WTC11 (cell line): Measurements from ENCODE around the gene LAPTM4A. TPM values are rescaled to one million over a fixed set of nuclear protein-coding genes. Genes with fewer than 3 reads are reported as not detected.

Experiments
- ATAC-seq: fragments of 200-7000 bp; cut with Tn5 transposase; 2 replicates; pipeline ENCODE4 v1.10.0; 2021; ENCODE audit warnings: mild to moderate bottlenecking, moderate library complexity
- CTCF ChIA-PET: fragments of 300-600 bp; sonication (Branson Sonifier 250); formaldehyde crosslinking; loops from one replicate; lab custom pipeline; 2021; ENCODE audit warnings: antibody characterized with exemption; lab: Charles Lee
- POLR2A ChIA-PET: fragments of 350-600 bp; sonication (Branson Sonifier 250); formaldehyde crosslinking; loops from one replicate; lab custom pipeline; 2021; ENCODE audit warnings: antibody characterized with exemption; lab: Charles Lee
- DNase-seq: peaks from one replicate; pipeline ENCODE4 v3.0.0; 2021; ENCODE audit warnings: low spot score
- H3K27ac Mint-ChIP-seq: 2 replicates; pipeline ENCODE4 v1.8.0; 2021; ENCODE audit warnings: mixed read lengths
- H3K27me3 Mint-ChIP-seq: 2 replicates; pipeline ENCODE4 v1.8.0; 2021; ENCODE audit warnings: low read depth, mild to moderate bottlenecking, moderate library complexity, mixed read lengths
- H3K36me3 Mint-ChIP-seq: 2 replicates; pipeline ENCODE4 v1.8.0; 2021; ENCODE audit warnings: mixed read lengths
- H3K4me1 Mint-ChIP-seq: 2 replicates; pipeline ENCODE4 v1.8.0; 2022; ENCODE audit warnings: mixed read lengths
- H3K4me3 Mint-ChIP-seq: 2 replicates; pipeline ENCODE4 v1.8.0; 2021; ENCODE audit warnings: mild to moderate bottlenecking, moderate library complexity, mixed read lengths
- H3K9me3 Mint-ChIP-seq: 2 replicates; pipeline ENCODE4 v1.8.0; 2021; ENCODE audit warnings: mixed read lengths
- CREM ChIP-seq: sonication (generic); formaldehyde crosslinking; IDR thresholded peaks from 2 replicates; pipeline ENCODE4 v1.8.1; 2022; ENCODE audit warnings: mild to moderate bottlenecking, missing genetic modification reagents, moderate library complexity
- ELF4 ChIP-seq: sonication (generic); formaldehyde crosslinking; IDR thresholded peaks from 2 replicates; pipeline ENCODE4 v1.8.1; 2022; ENCODE audit warnings: low read depth, mild to moderate bottlenecking, moderate library complexity, missing genetic modification reagents
- ERG ChIP-seq: fragments of 250-450 bp; sonication (Bioruptor Pico); IDR thresholded peaks from 2 replicates; pipeline ENCODE4 v1.8.0; 2021; ENCODE audit warnings: mild to moderate bottlenecking
- ESRRA ChIP-seq: sonication (generic); formaldehyde crosslinking; IDR thresholded peaks from 2 replicates; pipeline ENCODE4 v1.8.1; 2022; ENCODE audit warnings: mild to moderate bottlenecking, missing genetic modification reagents, borderline replicate concordance
- GABPB1 ChIP-seq: sonication (generic); formaldehyde crosslinking; IDR thresholded peaks from 2 replicates; pipeline ENCODE4 v1.8.1; 2023; ENCODE audit warnings: mild to moderate bottlenecking, missing genetic modification reagents
- GRHL2 ChIP-seq: fragments of 250-450 bp; sonication (Bioruptor Pico); IDR thresholded peaks from 2 replicates; pipeline ENCODE4 v1.8.0; 2022; ENCODE audit warnings: mild to moderate bottlenecking, moderate library complexity; ENCODE audit not compliant: insufficient replicate concordance, severe bottlenecking
- IRF2 ChIP-seq: sonication (generic); formaldehyde crosslinking; IDR thresholded peaks from 2 replicates; pipeline ENCODE4 v1.8.0; 2022; ENCODE audit warnings: low read depth, missing genetic modification reagents, borderline replicate concordance
- MAX ChIP-seq: sonication (generic); formaldehyde crosslinking; IDR thresholded peaks from 2 replicates; pipeline ENCODE4 v1.8.0; 2022; ENCODE audit warnings: mild to moderate bottlenecking, missing genetic modification reagents
- OVOL2 ChIP-seq: fragments of 250-450 bp; sonication (Bioruptor Pico); IDR thresholded peaks from 2 replicates; pipeline ENCODE4 v1.9.0; 2021; ENCODE audit warnings: mild to moderate bottlenecking, borderline replicate concordance
- RELA ChIP-seq: sonication (generic); formaldehyde crosslinking; IDR thresholded peaks from 2 replicates; pipeline ENCODE4 v1.8.1; 2022; ENCODE audit warnings: missing genetic modification reagents, mild to moderate bottlenecking, borderline replicate concordance
- STAT6 ChIP-seq: sonication (generic); formaldehyde crosslinking; conservative IDR thresholded peaks from 2 replicates; pipeline ENCODE4 v1.8.1; 2023; ENCODE audit warnings: mild to moderate bottlenecking, low read depth, missing genetic modification reagents, moderate library complexity
- TCF7 ChIP-seq: sonication (generic); formaldehyde crosslinking; IDR thresholded peaks from 2 replicates; pipeline ENCODE4 v1.8.0; 2022; ENCODE audit warnings: mild to moderate bottlenecking, low read depth, missing genetic modification reagents, moderate library complexity
- TEAD4 ChIP-seq: sonication (generic); formaldehyde crosslinking; IDR thresholded peaks from 2 replicates; pipeline ENCODE4 v1.8.0; 2022; ENCODE audit warnings: mild to moderate bottlenecking, missing genetic modification reagents
- ZBTB21 ChIP-seq: sonication (generic); formaldehyde crosslinking; IDR thresholded peaks from 2 replicates; pipeline ENCODE4 v1.8.1; 2023; ENCODE audit warnings: mild to moderate bottlenecking, missing genetic modification reagents, borderline replicate concordance
- ZNF138 ChIP-seq: sonication (generic); formaldehyde crosslinking; conservative IDR thresholded peaks from 2 replicates; pipeline ENCODE4 v1.8.1; 2022; ENCODE audit warnings: mild to moderate bottlenecking, moderate library complexity, missing genetic modification reagents
- ZNF219 ChIP-seq: sonication (generic); formaldehyde crosslinking; IDR thresholded peaks from 2 replicates; pipeline ENCODE4 v1.8.0; 2023; ENCODE audit warnings: missing genetic modification reagents, mild to moderate bottlenecking, borderline replicate concordance
- ZNF263 ChIP-seq: sonication (generic); formaldehyde crosslinking; IDR thresholded peaks from 2 replicates; pipeline ENCODE4 v1.8.1; 2022; ENCODE audit warnings: low read depth, mild to moderate bottlenecking, moderate library complexity, missing genetic modification reagents
- ZNF317 ChIP-seq: sonication (generic); formaldehyde crosslinking; IDR thresholded peaks from 2 replicates; pipeline ENCODE4 v1.8.1; 2023; ENCODE audit warnings: low read depth, mild to moderate bottlenecking, moderate library complexity, missing genetic modification reagents, borderline replicate concordance
- ZNF671 ChIP-seq: fragments of 250-450 bp; sonication (Bioruptor Pico); IDR thresholded peaks from 2 replicates; pipeline ENCODE4 v1.8.0; 2021; ENCODE audit warnings: mild to moderate bottlenecking
- total RNA-seq: library from RNA; stranded (reverse); gene quantifications from 3 replicates; pipeline ENCODE4 v1.2.3, GENCODE V29; 2021
- TF ChIP-seq, protein P1 (sequence below): fragments of 250-450 bp; sonication (Bioruptor Pico); conservative IDR thresholded peaks from 2 replicates; pipeline ENCODE4 v1.9.0; 2021; ENCODE audit warnings: mild to moderate bottlenecking
- TF ChIP-seq, protein P2 (sequence below): sonication (generic); formaldehyde crosslinking; IDR thresholded peaks from 2 replicates; pipeline ENCODE4 v1.8.0; 2022; ENCODE audit warnings: mild to moderate bottlenecking, missing genetic modification reagents
- TF ChIP-seq, protein P3 (sequence below): sonication (generic); formaldehyde crosslinking; IDR thresholded peaks from 2 replicates; pipeline ENCODE4 v1.8.1; 2022; ENCODE audit warnings: low read depth, mild to moderate bottlenecking, moderate library complexity, missing genetic modification reagents, borderline replicate concordance

Gene LAPTM4A
- total RNA-seq, 1 experiment from 2014 or later: 163 TPM

DNA sequence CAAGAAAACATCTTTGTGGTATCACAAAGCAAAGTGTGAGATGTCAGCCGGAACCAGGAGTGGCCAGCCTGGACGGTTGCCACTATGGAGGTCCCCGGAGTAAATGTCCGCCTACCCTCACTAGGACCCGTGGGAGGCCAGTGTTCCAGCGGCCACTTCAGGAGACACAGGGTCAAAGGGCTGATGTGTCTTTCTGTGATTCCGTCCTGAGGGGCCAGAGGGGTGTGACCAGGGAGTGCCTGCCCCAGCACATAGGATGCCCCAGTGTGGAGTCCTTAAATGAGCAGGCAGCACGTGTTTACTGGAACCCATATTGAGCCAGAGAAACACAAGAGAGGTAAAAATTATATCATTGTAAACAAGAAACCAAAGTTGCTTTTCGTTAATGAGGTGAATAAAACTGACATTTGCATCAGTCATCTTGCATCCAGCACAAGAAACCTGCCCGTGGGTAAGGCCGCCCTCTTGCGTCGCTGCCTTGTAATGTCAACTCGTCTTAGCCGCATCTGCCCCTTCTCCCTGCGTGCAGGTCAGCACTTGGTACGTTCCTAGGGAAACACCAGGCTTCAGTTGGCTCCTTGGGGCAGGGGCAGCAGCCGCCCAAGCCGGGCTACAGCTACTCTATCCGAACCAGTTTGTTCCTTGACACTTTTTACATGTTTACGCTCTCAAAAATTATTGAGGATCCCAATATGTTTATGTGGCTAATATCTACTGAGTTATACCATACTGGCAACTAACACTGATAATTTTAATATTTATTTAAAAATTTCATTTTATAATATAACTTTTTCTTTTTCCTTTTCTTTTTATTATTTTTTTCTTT is 46.7 kb upstream of the LAPTM4A start (continued):
- TF ChIP-seq, protein P1, sequence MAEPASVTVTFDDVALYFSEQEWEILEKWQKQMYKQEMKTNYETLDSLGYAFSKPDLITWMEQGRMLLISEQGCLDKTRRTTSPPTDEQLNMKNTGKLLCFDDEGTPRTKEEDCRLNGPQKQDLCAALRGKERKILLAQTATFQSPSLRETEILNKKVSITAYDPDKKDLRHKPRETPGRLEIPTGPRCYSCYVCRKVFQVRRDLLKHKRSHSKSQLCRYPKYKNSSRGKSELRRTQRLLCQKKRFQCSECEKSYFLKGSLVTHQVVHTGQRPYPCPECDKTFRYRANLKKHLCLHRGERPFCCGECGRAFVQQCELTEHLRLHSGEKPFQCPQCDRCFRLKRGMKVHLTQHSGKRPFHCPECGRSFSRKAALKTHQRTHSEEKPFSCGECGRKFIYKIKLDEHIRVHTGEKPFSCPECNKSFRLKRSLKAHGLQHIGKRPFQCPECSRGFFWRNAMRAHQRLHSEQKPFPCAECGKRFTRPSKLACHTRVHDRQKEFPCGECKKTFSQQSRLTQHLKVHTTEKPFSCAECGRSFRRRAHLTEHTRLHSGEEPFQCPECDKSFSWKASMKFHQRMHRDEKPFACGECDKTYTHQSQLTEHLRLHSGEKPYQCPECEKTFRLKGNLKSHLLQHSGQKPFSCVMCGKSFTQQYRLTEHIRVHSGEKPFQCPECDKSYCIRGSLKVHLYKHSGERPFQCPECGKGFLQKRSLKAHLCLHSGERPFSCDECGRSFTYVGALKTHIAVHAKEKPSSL (CRISPR knock-in tag): no peak
- TF ChIP-seq ZBTB21 (CRISPR knock-in tag) (no peak), ERG (no peak), ESRRA (CRISPR knock-in tag) (no peak), IRF2 (CRISPR knock-in tag) (no peak)

- no peaks in the 10 kb centered on the region for H3K36me3 Mint-ChIP-seq
- 0 out of 2 replicates have a peak, but pooled peaks cover 5% of the 10 kb centered on the region for H3K9me3 Mint-ChIP-seq
- peaks cover 22% of the 10 kb centered on the region for H3K4me1 Mint-ChIP-seq
- TF ChIP-seq STAT6 (CRISPR knock-in tag) (no peak), TEAD4 (CRISPR knock-in tag) (no peak)
- TF ChIP-seq, all 79 proteins: peak for 0
- H3K4me3 Mint-ChIP-seq: no peak overlapping the region
- no peak for DNase-seq
- H3K27ac Mint-ChIP-seq: no peak overlapping the region
- ChIA-PET CTCF (interaction anchor here (0.6 to 3.4 kb wide), 5 partner anchors 11 to 347 kb away, joined by 3 to 46 read pairs (median 5); partner anchors contain the start of gene LAPTM4A), POLR2A (interaction anchor here (1.0 kb wide), 1 partner anchor 44 kb away, joined by 3 read pairs; the partner anchor contains the start of gene LAPTM4A)
- ATAC-seq: no peak
- H3K27me3 Mint-ChIP-seq: peaks cover 12% of the 10 kb centered on the region
Observed at GRCh38 chr2:20095469-20095868, 44.0 kb upstream of the LAPTM4A start.

- no peak for ATAC-seq
- peaks cover 22% of the 10 kb centered on the region for H3K4me1 Mint-ChIP-seq
- H3K27me3 Mint-ChIP-seq: peaks cover 12% of the 10 kb centered on the region
- ChIA-PET CTCF (interaction anchor here (1.3 to 3.4 kb wide), 7 partner anchors 11 to 209 kb away, joined by 3 to 46 read pairs (median 5); partner anchors contain the start of genes LAPTM4A and MATN3), POLR2A (interaction anchor here (1.6 kb wide), 1 partner anchor 105 kb away, joined by 4 read pairs; the partner anchor contains the start of gene WDR35)
- 0 out of 2 replicates have a peak, but pooled peaks cover 5% of the 10 kb centered on the region for H3K9me3 Mint-ChIP-seq
- no peak for DNase-seq
- H3K36me3 Mint-ChIP-seq: no peaks in the 10 kb centered on the region
- H3K4me3 Mint-ChIP-seq: no peak overlapping the region
- no peak overlapping the region for H3K27ac Mint-ChIP-seq
- TF ChIP-seq ELF4 (CRISPR knock-in tag): no peak
- no peak for TF ChIP-seq TCF7 (CRISPR knock-in tag)
- TF ChIP-seq CREM: no peak
- no peak for TF ChIP-seq ZNF219
- TF ChIP-seq RELA (CRISPR knock-in tag): no peak
- TF ChIP-seq ZNF263 (CRISPR knock-in tag): no peak
- TF ChIP-seq MAX (CRISPR knock-in tag): no peak
- no peak for TF ChIP-seq GABPB1
- TF ChIP-seq, protein P2, sequence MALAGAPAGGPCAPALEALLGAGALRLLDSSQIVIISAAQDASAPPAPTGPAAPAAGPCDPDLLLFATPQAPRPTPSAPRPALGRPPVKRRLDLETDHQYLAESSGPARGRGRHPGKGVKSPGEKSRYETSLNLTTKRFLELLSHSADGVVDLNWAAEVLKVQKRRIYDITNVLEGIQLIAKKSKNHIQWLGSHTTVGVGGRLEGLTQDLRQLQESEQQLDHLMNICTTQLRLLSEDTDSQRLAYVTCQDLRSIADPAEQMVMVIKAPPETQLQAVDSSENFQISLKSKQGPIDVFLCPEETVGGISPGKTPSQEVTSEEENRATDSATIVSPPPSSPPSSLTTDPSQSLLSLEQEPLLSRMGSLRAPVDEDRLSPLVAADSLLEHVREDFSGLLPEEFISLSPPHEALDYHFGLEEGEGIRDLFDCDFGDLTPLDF (CRISPR knock-in tag): no peak
- TF ChIP-seq TEAD4 (CRISPR knock-in tag): no peak
- no peak for TF ChIP-seq ZNF317
- TF ChIP-seq OVOL2 (CRISPR knock-in tag): no peak
- TF ChIP-seq GRHL2 (CRISPR knock-in tag): no peak
- TF ChIP-seq, protein P3, sequence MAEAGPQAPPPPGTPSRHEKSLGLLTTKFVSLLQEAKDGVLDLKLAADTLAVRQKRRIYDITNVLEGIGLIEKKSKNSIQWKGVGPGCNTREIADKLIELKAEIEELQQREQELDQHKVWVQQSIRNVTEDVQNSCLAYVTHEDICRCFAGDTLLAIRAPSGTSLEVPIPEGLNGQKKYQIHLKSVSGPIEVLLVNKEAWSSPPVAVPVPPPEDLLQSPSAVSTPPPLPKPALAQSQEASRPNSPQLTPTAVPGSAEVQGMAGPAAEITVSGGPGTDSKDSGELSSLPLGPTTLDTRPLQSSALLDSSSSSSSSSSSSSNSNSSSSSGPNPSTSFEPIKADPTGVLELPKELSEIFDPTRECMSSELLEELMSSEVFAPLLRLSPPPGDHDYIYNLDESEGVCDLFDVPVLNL (CRISPR knock-in tag): no peak
- no peak for TF ChIP-seq ZNF138
- no peak for TF ChIP-seq ZNF671
Observed at GRCh38 chr2:20094955-20095354, 43.5 kb upstream of the LAPTM4A start.
